Measurements from ENCODE around the gene CEACAM7.

Gene CEACAM7

DNA sequence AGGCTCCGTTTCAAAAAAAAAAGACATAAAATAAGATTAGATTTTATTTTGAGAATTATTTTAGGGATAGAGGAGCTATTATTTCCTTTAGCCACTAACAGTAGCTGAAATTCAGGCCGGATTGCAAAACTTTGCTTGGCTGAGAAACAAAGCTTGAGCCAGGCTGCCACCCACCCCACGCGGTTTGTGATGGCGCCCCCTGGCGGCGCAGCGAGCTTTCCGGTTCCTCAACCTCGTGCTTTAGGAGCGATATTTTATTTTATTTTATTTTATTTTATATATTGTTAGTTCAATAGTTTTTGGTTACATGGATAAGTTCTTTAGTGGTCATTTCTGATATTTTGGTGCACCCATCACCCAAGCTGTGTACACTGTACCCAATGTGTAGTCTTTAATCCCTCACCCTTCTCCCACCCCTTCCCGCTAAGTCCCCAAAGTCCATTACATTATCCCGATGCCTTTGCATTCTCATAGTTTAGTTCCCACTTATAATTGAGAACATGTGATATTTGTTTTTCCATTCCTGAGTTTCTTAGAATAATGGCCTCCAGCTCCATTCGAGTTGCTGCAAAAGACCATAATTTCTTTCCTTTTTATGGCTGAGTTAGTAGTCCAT is 41.4 kb downstream of the CEACAM7 start:
- DNase-seq = peak; percentile 40

DNA sequence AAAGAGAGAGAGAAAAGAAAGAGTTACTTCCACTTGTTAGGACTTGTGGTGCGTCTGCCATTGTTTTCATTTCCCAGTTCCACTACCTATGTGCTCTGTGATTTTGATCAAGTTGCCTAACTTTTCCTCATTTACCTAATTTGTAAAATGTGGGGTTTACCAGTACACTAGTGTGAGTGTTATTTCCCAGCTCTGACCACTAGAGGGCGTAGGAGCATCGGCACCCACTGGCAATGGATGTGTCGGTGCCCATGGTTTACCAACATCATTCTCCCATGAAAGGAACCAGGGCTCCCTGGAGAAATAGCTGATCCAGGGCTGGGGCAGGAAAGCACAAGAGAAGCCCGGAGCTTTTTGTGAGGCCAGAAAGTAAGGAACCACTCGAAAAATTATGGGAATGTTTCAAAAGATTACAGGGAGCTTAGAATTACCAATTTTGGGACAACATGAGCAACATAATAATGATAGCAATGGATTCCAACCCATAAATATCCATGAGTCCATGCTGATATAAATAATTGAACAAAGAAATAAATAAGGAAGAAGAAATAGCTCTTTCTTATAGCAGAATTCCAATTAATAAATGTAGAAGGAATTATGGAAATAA is 46.1 kb downstream of the CEACAM7 start:
- DNase-seq = peak; percentile 71

DNA sequence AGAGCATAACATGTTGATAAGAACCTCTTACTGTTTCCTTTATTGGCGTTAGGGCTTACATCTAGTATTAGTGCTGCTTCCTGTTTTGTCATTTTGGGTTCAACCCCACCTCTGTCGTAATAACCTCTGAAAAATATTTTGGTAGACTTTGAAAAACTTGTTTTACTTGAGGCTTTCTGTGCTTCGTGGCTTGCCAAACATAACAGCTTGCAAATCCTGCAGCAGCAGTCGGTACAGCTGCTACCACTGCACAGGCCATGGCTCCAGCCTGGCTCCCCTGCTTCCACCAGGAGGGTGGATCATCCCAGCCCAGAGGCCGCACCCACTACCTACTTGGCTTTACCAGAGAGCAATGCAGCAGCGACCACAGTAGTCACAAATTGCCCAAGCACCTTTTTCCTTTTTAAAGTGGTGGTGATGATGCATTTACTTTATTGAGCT is 49.4 kb downstream of the CEACAM7 start:
- no peak for DNase-seq

DNA sequence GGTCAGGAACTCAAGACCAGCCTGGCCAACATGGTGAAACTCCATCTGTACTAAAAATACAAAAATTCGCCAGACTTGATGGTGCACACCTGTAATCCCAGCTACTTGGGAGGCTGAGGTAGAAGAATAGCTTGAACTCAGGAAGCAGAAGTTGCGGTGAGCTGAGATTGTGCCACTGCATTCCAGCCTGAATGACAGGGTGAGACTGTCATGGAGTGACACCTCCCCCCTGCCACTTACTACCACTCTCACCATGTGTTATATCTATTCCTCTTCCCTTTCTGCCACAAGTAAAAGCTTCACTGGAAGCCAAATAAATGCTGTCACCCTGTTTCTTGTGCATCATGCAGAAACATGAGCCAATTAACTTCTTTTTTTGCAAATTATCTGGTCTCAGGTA is 50.6 kb downstream of the CEACAM7 start:
- DNase-seq = no peak

DNA sequence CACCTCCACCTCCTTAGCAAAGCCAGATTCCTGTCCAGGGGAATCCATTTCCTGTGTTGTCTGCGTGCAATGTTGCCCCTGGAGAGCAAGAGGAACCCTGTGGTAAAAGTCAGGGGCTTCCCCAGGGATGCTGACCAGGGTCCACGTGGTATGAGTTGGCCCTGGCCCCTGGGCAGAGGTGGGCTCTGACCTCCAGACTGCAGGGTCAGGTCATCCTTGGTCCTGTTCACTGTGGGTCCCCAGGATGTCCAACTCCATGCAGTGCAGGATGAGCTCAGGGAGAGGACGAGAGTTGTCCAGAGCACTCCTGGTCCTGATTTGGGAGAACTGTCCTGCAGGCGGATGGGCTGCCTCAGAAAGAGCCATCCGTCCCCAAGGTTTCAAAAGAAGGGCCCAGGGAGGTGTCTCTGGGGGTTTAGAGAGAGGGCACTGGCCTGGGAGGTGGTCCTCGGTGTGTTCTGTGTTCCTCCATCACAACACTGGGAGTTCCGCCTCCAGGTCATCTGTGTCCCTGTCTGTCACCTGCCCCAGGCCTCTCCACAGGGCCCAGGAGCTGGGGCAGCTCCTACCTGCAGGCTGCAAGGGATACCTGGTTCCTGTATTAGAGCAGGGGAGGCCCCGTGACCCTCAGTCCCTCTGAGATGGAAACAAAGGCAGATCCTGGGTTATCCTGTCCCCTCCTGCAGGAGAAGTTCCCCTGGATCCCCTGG is 59.9 kb downstream of the CEACAM7 start:
- DNase-seq = no peak

DNA sequence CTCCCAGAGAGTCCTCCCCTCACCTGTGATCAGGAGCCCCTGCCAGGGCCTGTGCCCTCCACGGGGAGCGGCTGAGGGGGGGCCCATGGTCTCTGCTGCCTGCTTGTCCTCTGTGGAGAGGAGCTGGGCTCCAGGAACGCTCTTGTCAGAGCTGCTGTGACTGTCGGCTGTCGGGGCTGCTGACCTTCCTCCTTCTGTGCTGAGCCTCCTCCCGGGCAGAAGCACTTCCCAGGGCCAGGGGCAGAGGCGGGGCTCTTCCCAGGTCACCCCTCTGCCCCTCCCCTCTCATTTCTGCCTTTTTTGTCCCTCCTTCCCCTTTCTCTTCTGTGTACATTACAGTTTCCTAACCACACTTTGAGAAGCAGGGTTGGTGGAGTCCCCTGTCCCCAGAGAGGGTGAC is 61.2 kb downstream of the CEACAM7 start, which contains the start of gene CEACAM4:
CEACAM4 (minus strand) TSS at position 198 of the 400 bp plus-strand sequence; CDS start at position 87, 111 bp downstream.
- no peak for DNase-seq

DNA sequence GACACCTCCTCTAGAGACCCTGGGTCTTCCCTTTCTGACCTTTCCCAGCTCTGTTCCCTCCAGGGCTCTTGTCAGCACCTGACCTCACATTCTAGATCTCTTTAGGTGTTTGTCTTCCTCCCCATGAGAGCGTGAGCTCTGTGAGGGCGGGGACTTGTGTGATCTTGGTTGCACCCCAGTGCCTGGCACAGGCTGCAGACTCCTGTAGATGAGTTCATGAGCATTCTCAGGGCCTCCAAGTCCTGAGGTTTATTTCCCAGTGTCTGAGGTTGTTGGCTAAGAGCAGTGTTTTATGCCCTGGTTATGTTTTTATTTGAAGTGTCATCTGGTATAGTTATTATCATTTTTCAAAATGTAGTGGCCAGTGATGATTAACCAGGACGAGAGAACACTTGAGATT is 61.8 kb downstream of the CEACAM7 start:
- no peak for DNase-seq

DNA sequence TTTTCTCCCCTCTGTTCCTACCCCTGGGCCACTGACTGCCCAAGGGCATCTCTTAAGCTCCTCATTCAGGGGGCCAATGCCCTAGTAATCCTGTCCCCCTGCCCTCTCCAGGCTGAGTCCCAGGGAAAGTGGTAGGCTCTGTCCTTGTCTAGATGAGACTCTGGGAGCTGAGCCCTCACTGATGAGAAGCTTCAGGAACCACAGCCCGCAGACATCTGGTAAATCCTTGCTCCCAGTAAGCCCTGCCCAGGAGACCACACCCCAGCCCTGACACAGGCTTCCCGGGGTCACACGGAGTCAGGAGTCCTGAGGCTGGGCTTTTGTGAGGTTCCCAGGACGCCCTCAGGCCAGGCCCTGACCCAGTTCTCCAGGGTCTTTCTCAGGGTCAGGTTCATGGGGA is 63.1 kb downstream of the CEACAM7 start:
- DNase-seq = no peak

DNA sequence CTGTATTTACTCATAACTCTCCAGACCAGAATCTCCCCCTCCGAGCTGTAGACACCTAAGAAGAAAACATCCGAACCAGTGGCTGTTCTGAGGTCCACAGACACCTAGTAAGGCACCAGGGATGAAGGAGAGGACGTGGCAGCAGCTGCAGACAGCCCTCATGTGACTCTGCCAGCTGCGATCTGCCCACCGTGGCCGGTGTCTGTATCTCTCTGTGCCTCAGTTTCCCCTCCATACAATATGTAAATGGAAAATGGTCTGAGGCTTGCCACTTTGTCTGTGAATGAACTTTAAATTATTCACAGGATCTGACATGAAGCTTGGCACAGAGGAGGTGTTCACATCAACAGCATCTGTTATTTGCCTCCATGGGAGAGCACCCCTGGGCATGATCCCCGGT is 63.6 kb downstream of the CEACAM7 start:
- DNase-seq = no peak

DNA sequence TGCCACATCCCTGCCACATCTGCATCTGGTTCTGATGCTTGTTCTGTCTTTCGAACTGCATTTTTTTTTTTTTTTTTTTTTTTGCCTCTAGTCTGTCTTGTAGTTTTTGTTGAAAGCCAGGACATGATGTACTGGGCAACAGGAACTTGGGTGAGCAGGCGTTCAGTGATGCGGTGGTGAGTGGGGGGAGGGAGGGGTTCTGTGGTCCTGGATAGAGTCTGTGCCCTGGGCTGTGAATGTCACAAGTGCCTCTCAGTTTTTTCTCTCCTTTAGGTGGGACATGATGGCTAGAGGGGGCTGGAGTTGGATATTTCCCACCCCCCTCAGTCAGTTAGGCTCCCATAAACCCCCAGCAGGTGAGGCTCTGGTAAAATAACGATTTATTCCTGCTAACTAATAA is 64.7 kb downstream of the CEACAM7 start:
- no peak for DNase-seq

Measured in activated naive CD4-positive, alpha-beta T cell treated with Interleukin-2 at 50 U/mL for 16 hours (primary cell).